WTC11 (cell line): ENCODE measurements around the gene DISC1. TPM values are rescaled to one million over a fixed set of nuclear protein-coding genes. Genes with fewer than 3 reads are reported as not detected.

Experiments used
- ATAC-seq: fragments of 200-7000 bp; cut with Tn5 transposase; 2 replicates; pipeline ENCODE4 v1.10.0; 2021; ENCODE audit warnings: mild to moderate bottlenecking, moderate library complexity
- CTCF ChIA-PET: fragments of 300-600 bp; sonication (Branson Sonifier 250); formaldehyde crosslinking; loops from one replicate; lab custom pipeline; 2021; ENCODE audit warnings: antibody characterized with exemption; lab: Charles Lee
- POLR2A ChIA-PET: fragments of 350-600 bp; sonication (Branson Sonifier 250); formaldehyde crosslinking; loops from one replicate; lab custom pipeline; 2021; ENCODE audit warnings: antibody characterized with exemption; lab: Charles Lee
- DNase-seq: peaks from one replicate; pipeline ENCODE4 v3.0.0; 2021; ENCODE audit warnings: low spot score
- H3K27ac Mint-ChIP-seq: 2 replicates; pipeline ENCODE4 v1.8.0; 2021; ENCODE audit warnings: mixed read lengths
- H3K27me3 Mint-ChIP-seq: 2 replicates; pipeline ENCODE4 v1.8.0; 2021; ENCODE audit warnings: low read depth, mild to moderate bottlenecking, moderate library complexity, mixed read lengths
- H3K36me3 Mint-ChIP-seq: 2 replicates; pipeline ENCODE4 v1.8.0; 2021; ENCODE audit warnings: mixed read lengths
- H3K4me1 Mint-ChIP-seq: 2 replicates; pipeline ENCODE4 v1.8.0; 2022; ENCODE audit warnings: mixed read lengths
- H3K4me3 Mint-ChIP-seq: 2 replicates; pipeline ENCODE4 v1.8.0; 2021; ENCODE audit warnings: mild to moderate bottlenecking, moderate library complexity, mixed read lengths
- H3K9me3 Mint-ChIP-seq: 2 replicates; pipeline ENCODE4 v1.8.0; 2021; ENCODE audit warnings: mixed read lengths
- CBFB ChIP-seq: sonication (generic); formaldehyde crosslinking; IDR thresholded peaks from 2 replicates; pipeline ENCODE4 v1.8.1; 2022; ENCODE audit warnings: mild to moderate bottlenecking, low read depth, missing genetic modification reagents
- GRHL2 ChIP-seq: fragments of 250-450 bp; sonication (Bioruptor Pico); IDR thresholded peaks from 2 replicates; pipeline ENCODE4 v1.8.0; 2022; ENCODE audit warnings: mild to moderate bottlenecking, moderate library complexity; ENCODE audit not compliant: insufficient replicate concordance, severe bottlenecking
- GTF2I ChIP-seq: fragments of 250-450 bp; sonication (Bioruptor Pico); conservative IDR thresholded peaks from 2 replicates; pipeline ENCODE4 v1.4.0; 2021; ENCODE audit warnings: mild to moderate bottlenecking
- JAZF1 ChIP-seq: fragments of 250-450 bp; sonication (Bioruptor Pico); IDR thresholded peaks from 2 replicates; pipeline ENCODE4 v1.9.0; 2021; ENCODE audit warnings: moderate library complexity, mild to moderate bottlenecking, inconsistent platforms
- JUN ChIP-seq: sonication (generic); formaldehyde crosslinking; IDR thresholded peaks from 2 replicates; pipeline ENCODE4 v1.8.0; 2023; ENCODE audit warnings: mild to moderate bottlenecking, missing genetic modification reagents
- MXD4 ChIP-seq: fragments of 250-450 bp; sonication (Bioruptor Pico); IDR thresholded peaks from 2 replicates; pipeline ENCODE4 v1.8.0; 2021; ENCODE audit warnings: mild to moderate bottlenecking, moderate library complexity, borderline replicate concordance
- NR1H2 ChIP-seq: sonication (generic); formaldehyde crosslinking; IDR thresholded peaks from 2 replicates; pipeline ENCODE4 v1.9.0; 2021; ENCODE audit warnings: mild to moderate bottlenecking, moderate library complexity, missing genetic modification reagents
- PRRX2 ChIP-seq: fragments of 250-450 bp; sonication (Bioruptor Pico); IDR thresholded peaks from 2 replicates; pipeline ENCODE4 v1.8.0; 2021; ENCODE audit warnings: mild to moderate bottlenecking
- RELA ChIP-seq: sonication (generic); formaldehyde crosslinking; IDR thresholded peaks from 2 replicates; pipeline ENCODE4 v1.8.1; 2022; ENCODE audit warnings: missing genetic modification reagents, mild to moderate bottlenecking, borderline replicate concordance
- SMAD4 ChIP-seq: sonication (generic); formaldehyde crosslinking; IDR thresholded peaks from 2 replicates; pipeline ENCODE4 v1.8.0; 2022; ENCODE audit warnings: mild to moderate bottlenecking, missing genetic modification reagents
- SOX15 ChIP-seq: fragments of 250-450 bp; sonication (Bioruptor Pico); IDR thresholded peaks from 2 replicates; pipeline ENCODE4 v1.9.0; 2021; ENCODE audit warnings: mild to moderate bottlenecking
- SP1 ChIP-seq: sonication (generic); formaldehyde crosslinking; conservative IDR thresholded peaks from 2 replicates; pipeline ENCODE4 v1.8.1; 2022; ENCODE audit warnings: missing genetic modification reagents
- ZBTB21 ChIP-seq: sonication (generic); formaldehyde crosslinking; IDR thresholded peaks from 2 replicates; pipeline ENCODE4 v1.8.1; 2023; ENCODE audit warnings: mild to moderate bottlenecking, missing genetic modification reagents, borderline replicate concordance
- ZNF138 ChIP-seq: sonication (generic); formaldehyde crosslinking; conservative IDR thresholded peaks from 2 replicates; pipeline ENCODE4 v1.8.1; 2022; ENCODE audit warnings: mild to moderate bottlenecking, moderate library complexity, missing genetic modification reagents
- ZNF219 ChIP-seq: sonication (generic); formaldehyde crosslinking; IDR thresholded peaks from 2 replicates; pipeline ENCODE4 v1.8.0; 2023; ENCODE audit warnings: missing genetic modification reagents, mild to moderate bottlenecking, borderline replicate concordance
- ZNF232 ChIP-seq: sonication (generic); formaldehyde crosslinking; IDR thresholded peaks from 2 replicates; pipeline ENCODE4 v1.8.0; 2022; ENCODE audit warnings: mild to moderate bottlenecking, missing genetic modification reagents
- ZNF416 ChIP-seq: fragments of 250-450 bp; sonication (Bioruptor Pico); IDR thresholded peaks from 2 replicates; pipeline ENCODE4 v1.9.0; 2021; ENCODE audit warnings: mild to moderate bottlenecking, inconsistent platforms
- total RNA-seq: library from RNA; stranded (reverse); gene quantifications from 3 replicates; pipeline ENCODE4 v1.2.3, GENCODE V29; 2021
- TF ChIP-seq, protein P1 (sequence below): sonication (generic); formaldehyde crosslinking; IDR thresholded peaks from 2 replicates; pipeline ENCODE4 v1.8.1; 2022; ENCODE audit warnings: mild to moderate bottlenecking, moderate library complexity, missing genetic modification reagents
- TF ChIP-seq, protein P2 (sequence below): sonication (generic); formaldehyde crosslinking; IDR thresholded peaks from 2 replicates; pipeline ENCODE4 v1.8.0; 2023; ENCODE audit warnings: missing genetic modification reagents, mild to moderate bottlenecking, borderline replicate concordance
- TF ChIP-seq, protein P3 (sequence below): sonication (generic); formaldehyde crosslinking; IDR thresholded peaks from 2 replicates; pipeline ENCODE4 v1.8.0; 2022; ENCODE audit warnings: mild to moderate bottlenecking, missing genetic modification reagents
- TF ChIP-seq, protein P4 (sequence below): fragments of 200-600 bp; IDR thresholded peaks from 2 replicates; pipeline ENCODE4 v1.8.0; 2022; ENCODE audit warnings: antibody characterized with exemption

The DISC1 gene
- total RNA-seq, 1 experiment from 2014 or later: 5.5 TPM

DNA sequence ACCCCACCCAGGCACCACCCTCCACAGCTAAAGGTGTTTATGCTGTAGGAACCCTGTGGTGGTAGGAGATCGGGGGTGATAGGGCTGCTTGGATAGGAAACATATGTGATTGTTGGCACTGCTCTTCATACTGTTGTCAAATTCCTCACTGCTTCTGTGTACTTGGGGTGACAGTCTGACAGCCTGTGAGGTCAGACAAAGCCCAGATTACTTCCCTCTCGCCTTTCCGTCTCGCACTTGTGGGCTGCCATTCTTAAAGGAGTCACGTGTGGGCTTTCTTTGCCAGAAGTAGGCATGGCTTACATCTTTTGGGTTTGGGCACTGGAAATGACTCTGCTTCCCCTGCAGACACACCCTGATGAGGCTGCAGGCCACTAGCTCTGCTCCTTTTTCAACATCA lies 363.8 kb downstream of the DISC1 start:
- ATAC-seq: no peak
- Mint-ChIP-seq H3K4me1 (peaks cover 9% of the 10 kb centered on the region), H3K9me3 (no peaks in the 10 kb centered on the region), H3K36me3 (no peaks in the 10 kb centered on the region), H3K4me3 (no peak overlapping the region), H3K27me3 (no peaks in the 10 kb centered on the region; the same call in none of the 2 replicates), H3K27ac (no peak overlapping the region)
- DNase-seq: no peak
- no peak for TF ChIP-seq ZNF138 (CRISPR knock-in tag)
- TF ChIP-seq ZNF416 (CRISPR knock-in tag): no peak
- TF ChIP-seq, protein P1, sequence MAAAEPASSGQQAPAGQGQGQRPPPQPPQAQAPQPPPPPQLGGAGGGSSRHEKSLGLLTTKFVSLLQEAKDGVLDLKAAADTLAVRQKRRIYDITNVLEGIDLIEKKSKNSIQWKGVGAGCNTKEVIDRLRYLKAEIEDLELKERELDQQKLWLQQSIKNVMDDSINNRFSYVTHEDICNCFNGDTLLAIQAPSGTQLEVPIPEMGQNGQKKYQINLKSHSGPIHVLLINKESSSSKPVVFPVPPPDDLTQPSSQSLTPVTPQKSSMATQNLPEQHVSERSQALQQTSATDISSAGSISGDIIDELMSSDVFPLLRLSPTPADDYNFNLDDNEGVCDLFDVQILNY (CRISPR knock-in tag): no peak
- TF ChIP-seq JAZF1 (CRISPR knock-in tag): no peak
- TF ChIP-seq SOX15 (CRISPR knock-in tag): no peak
- no peak for TF ChIP-seq ZNF219
- TF ChIP-seq SMAD4 (CRISPR knock-in tag): no peak
- no peak for TF ChIP-seq PRRX2 (CRISPR knock-in tag)
- TF ChIP-seq GTF2I: no peak
- TF ChIP-seq NR1H2 (CRISPR knock-in tag): no peak
- TF ChIP-seq RELA (CRISPR knock-in tag): no peak
- TF ChIP-seq, all 79 proteins: peak for 0
- CTCF ChIA-PET: interaction anchor here (0.6 kb wide), 1 partner anchor 762 kb away, joined by 4 read pairs; no protein-coding TSS in a partner anchor
- POLR2A ChIA-PET: no interaction called here

DNA sequence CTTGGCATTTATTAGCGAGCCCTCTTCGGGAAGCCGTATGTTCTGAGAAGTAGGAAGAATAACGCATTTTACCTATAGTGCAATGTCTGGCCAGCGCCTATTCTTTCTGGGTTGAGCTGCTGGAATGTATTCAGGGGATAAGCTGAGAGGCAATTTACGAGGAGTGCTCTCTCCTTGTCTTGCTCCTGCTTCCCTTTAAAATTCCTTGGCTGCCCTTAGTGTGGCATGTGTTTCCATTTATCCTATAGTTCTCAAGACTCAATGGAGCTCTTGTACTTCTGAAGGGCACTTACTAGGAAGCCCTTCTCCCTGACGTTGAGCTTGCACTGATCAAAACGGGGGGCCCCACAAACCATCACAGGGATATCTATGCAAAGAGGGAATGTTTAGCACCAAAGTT lies 364.6 kb downstream of the DISC1 start:
- Mint-ChIP-seq H3K36me3 (no peaks in the 10 kb centered on the region), H3K9me3 (no peaks in the 10 kb centered on the region), H3K4me1 (peaks cover 9% of the 10 kb centered on the region)
- ATAC-seq: no peak
- TF ChIP-seq, protein P2, sequence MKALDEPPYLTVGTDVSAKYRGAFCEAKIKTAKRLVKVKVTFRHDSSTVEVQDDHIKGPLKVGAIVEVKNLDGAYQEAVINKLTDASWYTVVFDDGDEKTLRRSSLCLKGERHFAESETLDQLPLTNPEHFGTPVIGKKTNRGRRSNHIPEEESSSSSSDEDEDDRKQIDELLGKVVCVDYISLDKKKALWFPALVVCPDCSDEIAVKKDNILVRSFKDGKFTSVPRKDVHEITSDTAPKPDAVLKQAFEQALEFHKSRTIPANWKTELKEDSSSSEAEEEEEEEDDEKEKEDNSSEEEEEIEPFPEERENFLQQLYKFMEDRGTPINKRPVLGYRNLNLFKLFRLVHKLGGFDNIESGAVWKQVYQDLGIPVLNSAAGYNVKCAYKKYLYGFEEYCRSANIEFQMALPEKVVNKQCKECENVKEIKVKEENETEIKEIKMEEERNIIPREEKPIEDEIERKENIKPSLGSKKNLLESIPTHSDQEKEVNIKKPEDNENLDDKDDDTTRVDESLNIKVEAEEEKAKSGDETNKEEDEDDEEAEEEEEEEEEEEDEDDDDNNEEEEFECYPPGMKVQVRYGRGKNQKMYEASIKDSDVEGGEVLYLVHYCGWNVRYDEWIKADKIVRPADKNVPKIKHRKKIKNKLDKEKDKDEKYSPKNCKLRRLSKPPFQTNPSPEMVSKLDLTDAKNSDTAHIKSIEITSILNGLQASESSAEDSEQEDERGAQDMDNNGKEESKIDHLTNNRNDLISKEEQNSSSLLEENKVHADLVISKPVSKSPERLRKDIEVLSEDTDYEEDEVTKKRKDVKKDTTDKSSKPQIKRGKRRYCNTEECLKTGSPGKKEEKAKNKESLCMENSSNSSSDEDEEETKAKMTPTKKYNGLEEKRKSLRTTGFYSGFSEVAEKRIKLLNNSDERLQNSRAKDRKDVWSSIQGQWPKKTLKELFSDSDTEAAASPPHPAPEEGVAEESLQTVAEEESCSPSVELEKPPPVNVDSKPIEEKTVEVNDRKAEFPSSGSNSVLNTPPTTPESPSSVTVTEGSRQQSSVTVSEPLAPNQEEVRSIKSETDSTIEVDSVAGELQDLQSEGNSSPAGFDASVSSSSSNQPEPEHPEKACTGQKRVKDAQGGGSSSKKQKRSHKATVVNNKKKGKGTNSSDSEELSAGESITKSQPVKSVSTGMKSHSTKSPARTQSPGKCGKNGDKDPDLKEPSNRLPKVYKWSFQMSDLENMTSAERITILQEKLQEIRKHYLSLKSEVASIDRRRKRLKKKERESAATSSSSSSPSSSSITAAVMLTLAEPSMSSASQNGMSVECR (CRISPR knock-in tag): no peak
- TF ChIP-seq RELA (CRISPR knock-in tag) (no peak), CBFB (CRISPR knock-in tag) (no peak), JUN (no peak), GRHL2 (CRISPR knock-in tag) (no peak), JAZF1 (CRISPR knock-in tag) (no peak), SP1 (CRISPR knock-in tag) (no peak), ZNF232 (no peak), ZBTB21 (CRISPR knock-in tag) (no peak), MXD4 (no peak)
- TF ChIP-seq, protein P3, sequence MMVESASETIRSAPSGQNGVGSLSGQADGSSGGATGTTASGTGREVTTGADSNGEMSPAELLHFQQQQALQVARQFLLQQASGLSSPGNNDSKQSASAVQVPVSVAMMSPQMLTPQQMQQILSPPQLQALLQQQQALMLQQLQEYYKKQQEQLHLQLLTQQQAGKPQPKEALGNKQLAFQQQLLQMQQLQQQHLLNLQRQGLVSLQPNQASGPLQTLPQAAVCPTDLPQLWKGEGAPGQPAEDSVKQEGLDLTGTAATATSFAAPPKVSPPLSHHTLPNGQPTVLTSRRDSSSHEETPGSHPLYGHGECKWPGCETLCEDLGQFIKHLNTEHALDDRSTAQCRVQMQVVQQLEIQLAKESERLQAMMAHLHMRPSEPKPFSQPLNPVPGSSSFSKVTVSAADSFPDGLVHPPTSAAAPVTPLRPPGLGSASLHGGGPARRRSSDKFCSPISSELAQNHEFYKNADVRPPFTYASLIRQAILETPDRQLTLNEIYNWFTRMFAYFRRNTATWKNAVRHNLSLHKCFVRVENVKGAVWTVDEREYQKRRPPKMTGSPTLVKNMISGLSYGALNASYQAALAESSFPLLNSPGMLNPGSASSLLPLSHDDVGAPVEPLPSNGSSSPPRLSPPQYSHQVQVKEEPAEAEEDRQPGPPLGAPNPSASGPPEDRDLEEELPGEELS: no peak
- TF ChIP-seq, protein P4, sequence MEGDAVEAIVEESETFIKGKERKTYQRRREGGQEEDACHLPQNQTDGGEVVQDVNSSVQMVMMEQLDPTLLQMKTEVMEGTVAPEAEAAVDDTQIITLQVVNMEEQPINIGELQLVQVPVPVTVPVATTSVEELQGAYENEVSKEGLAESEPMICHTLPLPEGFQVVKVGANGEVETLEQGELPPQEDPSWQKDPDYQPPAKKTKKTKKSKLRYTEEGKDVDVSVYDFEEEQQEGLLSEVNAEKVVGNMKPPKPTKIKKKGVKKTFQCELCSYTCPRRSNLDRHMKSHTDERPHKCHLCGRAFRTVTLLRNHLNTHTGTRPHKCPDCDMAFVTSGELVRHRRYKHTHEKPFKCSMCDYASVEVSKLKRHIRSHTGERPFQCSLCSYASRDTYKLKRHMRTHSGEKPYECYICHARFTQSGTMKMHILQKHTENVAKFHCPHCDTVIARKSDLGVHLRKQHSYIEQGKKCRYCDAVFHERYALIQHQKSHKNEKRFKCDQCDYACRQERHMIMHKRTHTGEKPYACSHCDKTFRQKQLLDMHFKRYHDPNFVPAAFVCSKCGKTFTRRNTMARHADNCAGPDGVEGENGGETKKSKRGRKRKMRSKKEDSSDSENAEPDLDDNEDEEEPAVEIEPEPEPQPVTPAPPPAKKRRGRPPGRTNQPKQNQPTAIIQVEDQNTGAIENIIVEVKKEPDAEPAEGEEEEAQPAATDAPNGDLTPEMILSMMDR: no peak
- TF ChIP-seq, all 79 proteins: peak for 0
- no peaks in the 10 kb centered on the region; the same call in none of the 2 replicates for H3K27me3 Mint-ChIP-seq
- H3K4me3 Mint-ChIP-seq: no peak overlapping the region
- ChIA-PET POLR2A (no interaction called here), CTCF (interaction anchor here (0.9 to 2.0 kb wide), 2 partner anchors 8 to 20 kb away, joined by 4 to 10 read pairs; no protein-coding TSS in a partner anchor)
- no peak for DNase-seq
- H3K27ac Mint-ChIP-seq: no peak overlapping the region
